BJ (cell line): ENCODE results near the gene RABGAP1L. TPM values are rescaled to one million over a fixed set of nuclear protein-coding genes. Genes with fewer than 3 reads are reported as not detected.

Source experiments
- CTCF ChIA-PET: fragments of 350-600 bp; formaldehyde crosslinking; extraction: SDS; loops from one replicate; lab custom pipeline; 2021; ENCODE audit warnings: antibody characterized with exemption, inconsistent platforms; lab: Yijun Ruan, JAX
- POLR2A ChIA-PET: fragments of 300-600 bp; sonication (Branson Sonifier 250); formaldehyde crosslinking; extraction: SDS; loops from one replicate; lab custom pipeline; 2021; ENCODE audit warnings: antibody characterized with exemption; lab: Charles Lee
- DNase-seq: peaks from one replicate; pipeline ENCODE4 v3.0.0-alpha.2; 2011; ENCODE audit warnings: low read depth
- H3K27me3 ChIP-seq: 2 replicates; pipeline ENCODE4 v1.6.0; 2011; ENCODE audit warnings: low read length; ENCODE audit not compliant: control insufficient read depth, insufficient read depth
- H3K36me3 ChIP-seq: 2 replicates; pipeline ENCODE4 v1.5.1; 2011; ENCODE audit warnings: low read length; ENCODE audit not compliant: control insufficient read depth, insufficient read depth
- H3K4me3 ChIP-seq: 2 replicates; pipeline ENCODE4 v1.5.1; 2011; ENCODE audit warnings: low read depth, mild to moderate bottlenecking, control low read depth, low read length
- polyA plus RNA-seq: library from polyadenylated mRNA; depleted of rRNA; stranded (reverse); fragments of >200 nt; gene quantifications from 2 replicates; pipeline ENCODE4 v1.2.3, GENCODE V29; 2011
- TF ChIP-seq, protein P1 (sequence below): IDR thresholded peaks from 2 replicates; pipeline ENCODE4 v1.5.1; 2011; ENCODE audit warnings: low read depth, mild to moderate bottlenecking, control low read depth, inconsistent platforms, low read length, moderate library complexity; ENCODE audit not compliant: insufficient read depth

Gene RABGAP1L
- polyA plus RNA-seq, 1 experiment, result 15.9 TPM

DNA sequence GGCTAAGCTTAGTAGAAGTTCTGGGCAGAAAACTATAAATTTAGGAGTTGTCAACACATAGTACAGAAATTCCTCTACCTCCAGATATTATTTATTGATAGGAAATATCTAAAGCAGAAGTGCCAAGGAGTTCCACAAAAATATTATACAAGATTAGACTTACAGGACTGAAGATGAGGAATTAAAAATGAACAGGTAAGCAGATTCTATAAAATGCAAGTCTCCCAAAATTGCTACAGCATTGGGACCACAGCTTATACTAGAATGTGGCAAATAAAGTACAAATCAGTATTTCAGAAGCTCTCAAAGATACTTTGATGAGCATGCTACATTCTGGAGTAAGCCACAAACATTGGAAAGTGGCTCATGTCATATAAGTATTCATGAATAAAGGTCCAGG, 790.3 kb downstream of the RABGAP1L start:
- DNase-seq, result no peak
- TF ChIP-seq, protein P1, sequence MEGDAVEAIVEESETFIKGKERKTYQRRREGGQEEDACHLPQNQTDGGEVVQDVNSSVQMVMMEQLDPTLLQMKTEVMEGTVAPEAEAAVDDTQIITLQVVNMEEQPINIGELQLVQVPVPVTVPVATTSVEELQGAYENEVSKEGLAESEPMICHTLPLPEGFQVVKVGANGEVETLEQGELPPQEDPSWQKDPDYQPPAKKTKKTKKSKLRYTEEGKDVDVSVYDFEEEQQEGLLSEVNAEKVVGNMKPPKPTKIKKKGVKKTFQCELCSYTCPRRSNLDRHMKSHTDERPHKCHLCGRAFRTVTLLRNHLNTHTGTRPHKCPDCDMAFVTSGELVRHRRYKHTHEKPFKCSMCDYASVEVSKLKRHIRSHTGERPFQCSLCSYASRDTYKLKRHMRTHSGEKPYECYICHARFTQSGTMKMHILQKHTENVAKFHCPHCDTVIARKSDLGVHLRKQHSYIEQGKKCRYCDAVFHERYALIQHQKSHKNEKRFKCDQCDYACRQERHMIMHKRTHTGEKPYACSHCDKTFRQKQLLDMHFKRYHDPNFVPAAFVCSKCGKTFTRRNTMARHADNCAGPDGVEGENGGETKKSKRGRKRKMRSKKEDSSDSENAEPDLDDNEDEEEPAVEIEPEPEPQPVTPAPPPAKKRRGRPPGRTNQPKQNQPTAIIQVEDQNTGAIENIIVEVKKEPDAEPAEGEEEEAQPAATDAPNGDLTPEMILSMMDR, result no peak
- no peak overlapping the region for H3K4me3 ChIP-seq
- POLR2A ChIA-PET, result no interaction called here
- no peaks in the 10 kb centered on the region for H3K36me3 ChIP-seq
- CTCF ChIA-PET, result no interaction called here
- no peaks in the 10 kb centered on the region for H3K27me3 ChIP-seq

DNA sequence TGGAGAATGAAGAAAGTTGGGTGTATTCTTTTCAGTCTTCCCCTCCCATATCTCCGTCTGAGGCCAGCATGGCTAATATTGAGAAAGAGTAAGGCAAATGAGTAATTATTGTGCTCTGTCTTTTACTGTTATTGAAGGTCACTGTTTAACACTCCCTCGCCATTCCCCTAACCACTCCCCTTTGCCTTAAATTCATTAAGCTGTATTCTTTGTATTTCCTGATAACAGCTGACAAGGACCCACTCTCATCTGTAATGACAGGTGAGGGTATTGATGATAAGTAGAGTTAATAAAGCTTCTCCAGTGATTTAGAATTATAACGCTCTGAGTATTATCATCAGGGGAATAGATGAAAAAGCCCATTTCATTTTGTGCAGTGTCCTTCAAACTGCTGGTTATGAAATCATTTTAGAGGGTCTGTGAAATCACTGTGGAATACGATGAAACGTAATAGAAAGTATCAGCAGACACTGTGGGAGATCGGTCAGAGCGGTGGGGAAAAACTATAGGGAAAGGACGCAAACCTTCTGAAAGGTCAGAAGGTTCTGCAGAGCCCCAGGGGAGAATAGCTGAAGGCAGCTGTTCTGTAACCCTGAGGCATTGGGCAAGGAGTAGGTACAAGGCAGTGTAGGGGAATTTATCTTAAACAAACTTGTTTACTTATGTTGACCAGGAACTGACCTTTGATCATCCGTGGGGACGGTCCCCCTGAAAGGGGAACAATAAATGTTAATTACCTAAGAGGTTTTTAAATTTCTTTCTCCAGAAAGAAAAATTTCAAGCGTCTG, 794.2 kb downstream of the RABGAP1L start:
- Histone ChIP-seq H3K27me3 (no peaks in the 10 kb centered on the region), H3K36me3 (no peaks in the 10 kb centered on the region), H3K4me3 (no peak overlapping the region)
- CTCF ChIA-PET, result interaction anchor here (1.1 kb wide), 1 partner anchor 12 kb away, joined by 3 read pairs; no protein-coding TSS in a partner anchor
- no peak for DNase-seq
- TF ChIP-seq, protein P1, result no peak
- POLR2A ChIA-PET, result no interaction called here

DNA sequence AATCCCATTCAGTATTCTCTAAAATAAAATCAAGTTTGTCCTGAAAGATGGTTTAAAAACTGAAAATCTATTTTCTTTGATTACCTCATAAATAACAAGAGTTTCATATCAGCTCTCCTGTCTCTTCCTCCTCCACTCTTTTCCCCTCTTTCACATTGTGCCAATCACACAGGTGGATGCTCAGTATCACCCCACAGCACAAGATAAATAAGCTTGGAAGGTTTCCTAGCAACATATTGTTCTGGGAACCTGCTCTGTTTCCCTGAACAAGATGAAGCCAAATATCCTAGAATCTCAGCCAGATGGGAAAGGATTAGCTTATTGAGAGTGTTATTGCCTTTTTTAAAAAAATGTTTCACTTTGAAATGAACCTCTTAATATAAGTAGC, 794.7 kb downstream of the RABGAP1L start:
- no peak for DNase-seq
- ChIA-PET CTCF (interaction anchor here (0.5 to 1.1 kb wide), 2 partner anchors 12 to 42 kb away, joined by 3 read pairs; no protein-coding TSS in a partner anchor), POLR2A (no interaction called here)
- Histone ChIP-seq H3K36me3 (no peaks in the 10 kb centered on the region), H3K27me3 (no peaks in the 10 kb centered on the region), H3K4me3 (no peak overlapping the region)
- TF ChIP-seq, protein P1, result no peak

DNA sequence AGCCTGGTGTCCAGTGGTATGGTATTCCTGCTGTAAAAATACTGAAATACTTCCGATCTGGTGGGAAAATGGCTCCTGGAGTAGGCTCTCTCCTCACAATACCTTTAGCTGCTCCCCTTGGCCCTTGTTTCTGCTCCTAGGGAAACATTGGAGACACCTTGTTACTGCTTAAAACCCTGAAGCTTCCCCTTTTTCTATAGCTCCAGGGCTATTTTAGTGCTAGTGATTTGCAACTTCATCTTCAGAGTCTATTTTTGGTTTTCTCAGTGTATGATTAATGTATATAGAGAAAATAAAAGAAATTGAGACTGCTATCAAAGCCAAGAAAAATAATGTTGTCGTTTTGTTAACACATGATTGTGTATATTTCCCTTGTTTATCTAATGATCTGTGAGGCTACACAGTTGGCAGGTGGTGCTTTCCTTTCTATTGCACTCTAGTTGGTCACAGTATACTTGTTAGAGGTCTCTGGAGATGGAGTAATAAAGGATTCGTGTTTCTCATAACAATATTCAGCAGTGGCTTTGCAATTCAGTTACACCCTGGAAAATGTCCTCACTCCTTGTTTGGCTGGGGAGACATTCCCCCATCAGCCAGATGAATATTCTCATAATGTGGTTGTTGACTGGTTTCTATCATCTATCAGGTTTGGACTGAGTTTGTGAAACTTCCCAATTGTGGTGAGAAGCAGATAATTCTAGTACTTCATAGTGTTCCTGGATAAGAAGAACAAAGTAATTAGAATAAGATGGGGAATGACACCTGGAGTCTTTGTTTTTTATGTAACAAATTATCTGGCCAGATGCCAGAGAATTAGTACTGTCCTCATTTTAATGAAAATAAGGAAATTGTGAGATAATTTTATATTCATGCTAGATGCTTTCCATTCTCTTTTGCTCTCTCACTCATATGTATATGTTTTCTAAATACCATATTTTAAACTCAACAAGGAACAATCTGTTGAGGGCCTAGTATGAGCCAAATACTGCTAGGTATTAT, 795.6 kb downstream of the RABGAP1L start:
- no peaks in the 10 kb centered on the region for H3K36me3 ChIP-seq
- ChIA-PET POLR2A (no interaction called here), CTCF (interaction anchor here (0.5 to 1.1 kb wide), 2 partner anchors 11 to 43 kb away, joined by 3 read pairs; no protein-coding TSS in a partner anchor)
- TF ChIP-seq, protein P1, result no peak
- no peak for DNase-seq
- H3K4me3 ChIP-seq, result no peak overlapping the region
- no peaks in the 10 kb centered on the region for H3K27me3 ChIP-seq

DNA sequence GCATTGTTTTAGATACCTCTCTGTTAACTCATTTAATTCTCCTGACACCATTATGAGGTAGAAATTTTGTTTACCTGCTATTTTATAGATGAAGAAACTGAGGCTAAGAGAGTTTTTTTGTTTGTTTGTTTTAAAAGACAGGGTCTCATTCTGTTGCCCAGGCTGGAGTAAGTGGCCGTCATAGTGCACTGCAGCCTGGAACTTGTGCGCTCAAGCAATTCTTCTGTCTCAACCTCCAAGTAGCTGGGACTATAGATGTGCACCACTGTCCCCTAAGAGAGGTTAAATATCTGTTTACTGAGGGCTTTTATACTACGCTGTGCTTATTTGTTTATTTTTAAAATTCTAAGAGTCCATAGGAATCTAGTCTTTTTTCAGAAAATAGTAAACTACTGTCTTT, 796.8 kb downstream of the RABGAP1L start:
- H3K27me3 ChIP-seq, result no peaks in the 10 kb centered on the region
- POLR2A ChIA-PET, result no interaction called here
- CTCF ChIA-PET, result no interaction called here

More for the DNA sequence above, 796.8 kb downstream of the RABGAP1L start:
- Histone ChIP-seq H3K4me3 (no peak overlapping the region), H3K36me3 (no peaks in the 10 kb centered on the region)
- TF ChIP-seq, protein P1, result no peak
- no peak for DNase-seq
